ENCODE data around the gene NEK1.
"Not testable (repeated sequence)": the region's sequence is repeated elsewhere in the genome, so short reads cannot be mapped to it uniquely, and the experiment has no call there.

DNA sequence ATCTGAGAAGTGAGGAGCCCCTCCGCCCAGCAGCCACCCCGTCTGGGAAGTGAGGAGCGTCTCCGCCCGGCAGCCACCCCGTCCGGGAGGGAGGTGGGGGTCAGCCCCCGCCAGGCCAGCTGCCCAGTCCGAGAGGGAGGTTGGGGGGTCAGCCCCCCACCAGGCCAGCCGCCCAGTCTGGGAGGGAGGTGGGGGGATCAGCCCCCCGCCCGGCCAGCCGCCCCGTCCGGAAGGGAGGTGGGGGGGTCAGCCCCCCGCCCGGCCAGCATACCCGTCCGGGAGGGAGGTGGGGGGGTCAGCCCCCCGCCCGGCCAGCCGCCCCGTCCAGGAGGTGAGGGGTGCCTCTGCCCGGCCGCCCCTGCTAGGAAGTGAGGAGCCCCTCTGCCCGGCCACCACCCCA lies 42.1 kb downstream of the NEK1 start:
- TF ChIP-seq, protein P1, sequence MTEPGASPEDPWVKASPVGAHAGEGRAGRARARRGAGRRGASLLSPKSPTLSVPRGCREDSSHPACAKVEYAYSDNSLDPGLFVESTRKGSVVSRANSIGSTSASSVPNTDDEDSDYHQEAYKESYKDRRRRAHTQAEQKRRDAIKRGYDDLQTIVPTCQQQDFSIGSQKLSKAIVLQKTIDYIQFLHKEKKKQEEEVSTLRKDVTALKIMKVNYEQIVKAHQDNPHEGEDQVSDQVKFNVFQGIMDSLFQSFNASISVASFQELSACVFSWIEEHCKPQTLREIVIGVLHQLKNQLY (CRISPR knock-in tag; IDR thresholded peaks at IDR 0.05) = not testable (repeated sequence)
- TF ChIP-seq TEAD4 (CRISPR knock-in tag; IDR thresholded peaks at IDR 0.05); ZBTB43 (CRISPR knock-in tag; IDR thresholded peaks at IDR 0.05); ZNF232 (CRISPR knock-in tag; IDR thresholded peaks at IDR 0.05); CTCF (IDR thresholded peaks at IDR 0.05); TP53 (CRISPR knock-in tag; IDR thresholded peaks at IDR 0.05): not testable (repeated sequence)
